Natural killer cell (primary cell): ENCODE data around the gene NDST1. TPM values are rescaled to one million over a fixed set of nuclear protein-coding genes. Genes with fewer than 3 reads are reported as not detected.

Source experiments
- ATAC-seq, 3 donors: fragments of 150-1000 bp in 2 of 3; fragments of 200-7000 bp in 1 of 3; cut with Tn5 transposase; 1 replicate in 1 of 3; 2 replicates in 2 of 3; pipeline ENCODE4 v1.10.0; 2021; ENCODE audit warnings: mild to moderate bottlenecking in 2 of 3, moderate library complexity in 2 of 3
- DNase-seq, 2 donors: peaks; one replicate each; pipeline versions ENCODE4 v3.0.0 to v3.0.0-alpha.2; 2013 to 2021; ENCODE audit warnings: mixed read lengths in 1 of 2
- H3K27ac ChIP-seq: one replicate; pipeline ENCODE4 v1.5.1; 2013; ENCODE audit warnings: mild to moderate bottlenecking, low read length
- H3K27me3 ChIP-seq: one replicate; pipeline ENCODE4 v1.6.1; 2013; ENCODE audit warnings: low read length; ENCODE audit not compliant: control insufficient read depth, insufficient read depth
- H3K36me3 ChIP-seq: one replicate; pipeline ENCODE4 v1.6.1; 2013; ENCODE audit warnings: low read length; ENCODE audit not compliant: control insufficient read depth, insufficient read depth
- H3K4me1 ChIP-seq: one replicate; pipeline ENCODE4 v1.6.1; 2013; ENCODE audit warnings: low read length; ENCODE audit not compliant: control insufficient read depth, insufficient read depth
- H3K4me3 ChIP-seq: one replicate; pipeline ENCODE4 v1.5.1; 2013; ENCODE audit warnings: low read length
- H3K9me3 ChIP-seq: one replicate; pipeline ENCODE4 v1.6.1; 2013; ENCODE audit warnings: low read length; ENCODE audit not compliant: control insufficient read depth, insufficient read depth
- H3K27ac Mint-ChIP-seq, 2 donors: one replicate each; pipeline ENCODE4 v1.8.0; 2022; ENCODE audit warnings: mild to moderate bottlenecking in 2 of 2, mixed read lengths in 2 of 2, moderate library complexity in 1 of 2
- H3K27me3 Mint-ChIP-seq, 2 donors: one replicate each; pipeline ENCODE4 v1.8.0; 2022; ENCODE audit warnings: low read depth in 2 of 2, mixed read lengths in 2 of 2
- H3K36me3 Mint-ChIP-seq: one replicate; pipeline ENCODE4 v1.8.0; 2022; ENCODE audit warnings: mixed read lengths
- H3K4me1 Mint-ChIP-seq, 2 donors: one replicate each; pipeline ENCODE4 v1.8.0; 2022; ENCODE audit warnings: mixed read lengths in 2 of 2
- H3K4me3 Mint-ChIP-seq: one replicate; pipeline ENCODE4 v1.8.0; 2022; ENCODE audit warnings: mild to moderate bottlenecking, moderate library complexity, mixed read lengths
- H3K9me3 Mint-ChIP-seq, 2 donors: one replicate each; pipeline ENCODE4 v1.8.0; 2022; ENCODE audit warnings: mixed read lengths in 2 of 2
- CTCF ChIP-seq: fragments of 200-600 bp; IDR thresholded peaks from one replicate; pipeline ENCODE4 v1.8.0; 2022; ENCODE audit warnings: antibody characterized with exemption
- WGBS: methylation state at CpG from one replicate; pipeline ENCODE4 v1.1.7; 2013; ENCODE audit warnings: missing lambda C conversion rate; ENCODE audit not compliant: insufficient coverage; 5-methylcytosine and 5-hydroxymethylcytosine counted together
- intact Hi-C: fragments of 100-400 bp; cut with micrococcal nuclease; formaldehyde crosslinking; loops from one replicate; pipeline ENCODE4 v1.14.2; 2022
- total RNA-seq, 4 donors: library from RNA; stranded (reverse); fragments of 120-200 nt in 1 of 4; gene quantifications; one replicate each; pipeline versions ENCODE4 v1.2.3 to v1.2.4, GENCODE V29; 2013 to 2022

The NDST1 gene
- total RNA-seq, 3 donors from 2014 or later (not counting 1 experiment from before 2014, with no cell fraction given) = 2.8 to 12.3 (median 4.3) TPM

GRCh38 chr5:150587016-150587415 lies 79.1 kb downstream of the NDST1 start:
- no peak for DNase-seq
- intact Hi-C loops = no loop called here
- no peak for TF ChIP-seq CTCF

GRCh38 chr5:150587856-150588595 lies 80.1 kb downstream of the NDST1 start:
- DNase-seq = no peak
- Mint-ChIP-seq H3K4me3 (no peak overlapping the region), H3K27ac (no peak overlapping the region), H3K36me3 (no peaks in the 10 kb centered on the region), H3K27me3 (peaks cover 0 to 7% of the 10 kb centered on the region in 2 donors), H3K4me1 (no peaks in the 10 kb centered on the region), H3K9me3 (no peaks in the 10 kb centered on the region)
- no peak for TF ChIP-seq CTCF
- Histone ChIP-seq H3K36me3 (no peaks in the 10 kb centered on the region), H3K4me1 (no peaks in the 10 kb centered on the region), H3K9me3 (no peaks in the 10 kb centered on the region), H3K4me3 (no peak overlapping the region), H3K27me3 (no peaks in the 10 kb centered on the region), H3K27ac (no peak overlapping the region)
- ATAC-seq = no peak
- intact Hi-C loops = no loop called here
- 65% methylated on average over 6 of the region's 6 CpGs for WGBS

More at GRCh38 chr5:150587016-150587415, 79.1 kb downstream of the NDST1 start:
- H3K9me3 Mint-ChIP-seq = no peaks in the 10 kb centered on the region
- no peak overlapping the region for H3K4me3 Mint-ChIP-seq
- H3K4me1 Mint-ChIP-seq = no peaks in the 10 kb centered on the region
- no peak overlapping the region for H3K27ac Mint-ChIP-seq
- no peaks in the 10 kb centered on the region for H3K36me3 Mint-ChIP-seq
- Histone ChIP-seq H3K27me3 (peaks cover 2% of the 10 kb centered on the region), H3K4me1 (no peaks in the 10 kb centered on the region), H3K36me3 (no peaks in the 10 kb centered on the region), H3K9me3 (no peaks in the 10 kb centered on the region), H3K4me3 (no peak overlapping the region), H3K27ac (no peak overlapping the region)
- peaks cover 1 to 9% of the 10 kb centered on the region in 2 donors for H3K27me3 Mint-ChIP-seq
- ATAC-seq = no peak

GRCh38 chr5:150588596-150588890 lies 80.6 kb downstream of the NDST1 start:
- Mint-ChIP-seq H3K4me3 (no peak overlapping the region), H3K36me3 (no peaks in the 10 kb centered on the region), H3K9me3 (no peaks in the 10 kb centered on the region), H3K27me3 (peaks cover under 1 to 2% of the 10 kb centered on the region in 2 donors), H3K4me1 (no peaks in the 10 kb centered on the region), H3K27ac (no peak overlapping the region)
- no peak for ATAC-seq
- 92% methylated on average over 1 of the region's 1 CpG for WGBS
- no peak for TF ChIP-seq CTCF
- Histone ChIP-seq H3K27me3 (no peaks in the 10 kb centered on the region), H3K36me3 (no peaks in the 10 kb centered on the region), H3K9me3 (no peaks in the 10 kb centered on the region), H3K27ac (no peak overlapping the region), H3K4me3 (no peak overlapping the region), H3K4me1 (no peaks in the 10 kb centered on the region)
- no peak for DNase-seq
- intact Hi-C loops = no loop called here
